Retinal pigment epithelial cell (primary cell): ENCODE measurements around the gene DVL2.

Source experiments
- DNase-seq: peaks from one replicate; pipeline ENCODE4 v3.0.0-alpha.2; 2010; ENCODE audit warnings: low read depth
- H3K4me3 ChIP-seq: 2 replicates; pipeline ENCODE4 v1.5.1; 2011; ENCODE audit warnings: mild to moderate bottlenecking, low read length, control low read depth, moderate library complexity
- CTCF ChIP-seq: conservative IDR thresholded peaks from 2 replicates; pipeline ENCODE4 v1.5.1; 2011; ENCODE audit warnings: low read depth, low read length, control low read depth, inconsistent platforms

DVL2 gene

GRCh38 chr17:7225711-7226331, 8.5 kb downstream of the DVL2 start:
- no peak for DNase-seq
- H3K4me3 ChIP-seq: no peak overlapping the region
- TF ChIP-seq CTCF: no peak

- no peak overlapping the region for H3K4me3 ChIP-seq
- TF ChIP-seq CTCF: no peak
- no peak for DNase-seq
Measured at GRCh38 chr17:7224661-7225111, 9.6 kb downstream of the DVL2 start.

GRCh38 chr17:7224110-7224509, 10.2 kb downstream of the DVL2 start:
- no peak overlapping the region for H3K4me3 ChIP-seq
- DNase-seq: no peak
- no peak for TF ChIP-seq CTCF

- no peak for DNase-seq
- no peak for TF ChIP-seq CTCF
- no peak overlapping the region for H3K4me3 ChIP-seq
Measured at GRCh38 chr17:7223375-7223774, 10.9 kb downstream of the DVL2 start.

- TF ChIP-seq CTCF: no peak
- no peak overlapping the region for H3K4me3 ChIP-seq
- no peak for DNase-seq
Measured at GRCh38 chr17:7222972-7223292, 11.4 kb downstream of the DVL2 start.

- DNase-seq: no peak
- H3K4me3 ChIP-seq: no peak overlapping the region
- TF ChIP-seq CTCF: no peak
Measured at GRCh38 chr17:7222093-7222971, 12.0 kb downstream of the DVL2 start.
